ENCODE results near the gene EFNB2.
A peak's percentile ranks its signal among the peaks of the same experiment; 100 is the strongest.

EFNB2 gene

GRCh38 chr13:106550570-106551135 lies 15.2 kb upstream of the EFNB2 start:
- no peak for DNase-seq

- DNase-seq: no peak
Measured at GRCh38 chr13:106548064-106548696, 12.7 kb upstream of the EFNB2 start.

- no peak for DNase-seq
Measured at GRCh38 chr13:106541826-106542225, 6.4 kb upstream of the EFNB2 start.

- DNase-seq: no peak
Measured at GRCh38 chr13:106540613-106541012, 5.2 kb upstream of the EFNB2 start.

GRCh38 chr13:106537521-106537920 lies 2.1 kb upstream of the EFNB2 start:
- DNase-seq: no peak

- DNase-seq: peak; percentile 93
Measured at GRCh38 chr13:106536244-106537034, 977 bp upstream of the EFNB2 start.

- peak; percentile 70 for DNase-seq
Measured at GRCh38 chr13:106534639-106535551, 567 bp downstream of the EFNB2 start.

- peak; percentile 81 for DNase-seq
Measured at GRCh38 chr13:106533943-106534638, 1.4 kb downstream of the EFNB2 start.

- DNase-seq: peak; percentile 92
Measured at GRCh38 chr13:106533101-106533942, 2.1 kb downstream of the EFNB2 start.

- DNase-seq: peak; percentile 70
Measured at GRCh38 chr13:106532111-106532929, 3.1 kb downstream of the EFNB2 start.

GRCh38 chr13:106530980-106531481 lies 4.4 kb downstream of the EFNB2 start:
- peak; percentile 49 for DNase-seq

GRCh38 chr13:106530171-106530851 lies 5.2 kb downstream of the EFNB2 start:
- DNase-seq: peak; percentile 49

- peak; percentile 32 for DNase-seq
Measured at GRCh38 chr13:106529415-106530170, 5.9 kb downstream of the EFNB2 start.

GRCh38 chr13:106528718-106529414 lies 6.6 kb downstream of the EFNB2 start:
- peak; percentile 42 for DNase-seq

GRCh38 chr13:106527826-106528225 lies 7.6 kb downstream of the EFNB2 start:
- peak; percentile 75 for DNase-seq

- no peak for DNase-seq
Measured at GRCh38 chr13:106527445-106527801, 8.0 kb downstream of the EFNB2 start.

- DNase-seq: peak; percentile 84
Measured at GRCh38 chr13:106526738-106527444, 8.6 kb downstream of the EFNB2 start.

- no peak for DNase-seq
Measured at GRCh38 chr13:106525865-106526264, 9.6 kb downstream of the EFNB2 start.
